H1 (cell line): Measurements from ENCODE around the gene NCAPG2. TPM values are rescaled to one million over a fixed set of nuclear protein-coding genes. Genes with fewer than 3 reads are reported as not detected.

Source experiments
- CTCF ChIA-PET: fragments of 300-600 bp; sonication (Branson Sonifier 250); formaldehyde crosslinking; loops from one replicate; lab custom pipeline; 2021; ENCODE audit not compliant: partially characterized antibody; lab: Charles Lee
- POLR2A ChIA-PET: fragments of 300-600 bp; sonication (Branson Sonifier 250); formaldehyde crosslinking; loops from one replicate; lab custom pipeline; 2021; ENCODE audit warnings: inconsistent platforms; ENCODE audit not compliant: partially characterized antibody; lab: Charles Lee
- DNase-seq, 2 experiments: peaks; one replicate each; pipeline versions ENCODE4 v3.0.0 to v3.0.0-alpha.2; 2010 to 2022; ENCODE audit warnings: low spot score in 2 of 2, low read depth in 1 of 2, mixed read lengths in 1 of 2
- FAIRE-seq: peaks from 2 replicates; lab custom pipeline; 2011; peaks lifted over from hg19 to GRCh38; lab: Jason Lieb, UNC
- H2AFZ ChIP-seq: 2 replicates; pipeline ENCODE4 v1.8.1; 2012; ENCODE audit warnings: low read length, inconsistent platforms
- H2AK5ac ChIP-seq: 2 replicates; pipeline ENCODE4 v1.6.1; 2013; ENCODE audit warnings: low read depth, low read length
- H2BK120ac ChIP-seq: replicated peaks from 2 replicates; pipeline ENCODE3; 2013; ENCODE audit warnings: low read depth, low read length, inconsistent platforms
- H2BK12ac ChIP-seq: 2 replicates; pipeline ENCODE4 v1.6.1; 2013; ENCODE audit warnings: low read depth, low read length
- H2BK15ac ChIP-seq: 2 replicates; pipeline ENCODE4 v1.6.1; 2013; ENCODE audit warnings: low read length
- H2BK20ac ChIP-seq: 2 replicates; pipeline ENCODE4 v1.6.1; 2013; ENCODE audit warnings: low read length
- H2BK5ac ChIP-seq: 2 replicates; pipeline ENCODE4 v1.6.1; 2013; ENCODE audit warnings: low read depth, low read length
- H3K14ac ChIP-seq: 2 replicates; pipeline ENCODE4 v1.6.1; 2013; ENCODE audit warnings: inconsistent platforms; ENCODE audit not compliant: insufficient read length
- H3K18ac ChIP-seq: 2 replicates; pipeline ENCODE4 v1.6.1; 2013; ENCODE audit warnings: low read length; ENCODE audit errors: extremely low read depth
- H3K23ac ChIP-seq: 2 replicates; pipeline ENCODE4 v1.6.1; 2013; ENCODE audit warnings: inconsistent platforms; ENCODE audit not compliant: insufficient read length
- H3K23me2 ChIP-seq: 2 replicates; pipeline ENCODE4 v1.6.1; 2013; ENCODE audit warnings: low read depth, low read length
- H3K27ac ChIP-seq: 2 replicates; pipeline ENCODE4 v1.6.1; 2011; ENCODE audit warnings: low read depth, low read length, inconsistent platforms
- H3K27me3 ChIP-seq, 4 experiments: replicated peaks in 1 of 4; 1 replicate in 1 of 4; 2 replicates in 3 of 4; pipeline versions ENCODE4 v1.6.1 to v1.8.1; 2011 to 2013; ENCODE audit warnings: low read length in 3 of 4, mild to moderate bottlenecking in 3 of 4, inconsistent platforms in 2 of 4, mixed read lengths in 2 of 4, moderate library complexity in 1 of 4; ENCODE audit not compliant: control insufficient read depth in 3 of 4, insufficient read depth in 3 of 4; ENCODE audit errors: extremely low read depth in 1 of 4
- H3K36me3 ChIP-seq, 4 experiments: 2 replicates each; pipeline versions ENCODE4 v1.6.1 to v1.8.1; 2011 to 2013; ENCODE audit warnings: mild to moderate bottlenecking in 4 of 4, low read length in 3 of 4, moderate library complexity in 2 of 4, control low read depth in 1 of 4, inconsistent platforms in 1 of 4; ENCODE audit not compliant: insufficient read depth in 4 of 4, control insufficient read depth in 2 of 4
- H3K4ac ChIP-seq: replicated peaks from 2 replicates; pipeline ENCODE3; 2013; ENCODE audit warnings: low read length, low read depth, mixed read lengths, inconsistent platforms; ENCODE audit not compliant: insufficient read length
- H3K4me1 ChIP-seq, 4 experiments: replicated peaks in 1 of 4; 1 replicate in 1 of 4; 2 replicates in 3 of 4; pipeline versions ENCODE4 v1.6.1 to v1.8.1; 2011 to 2013; ENCODE audit warnings: low read length in 3 of 4, inconsistent platforms in 2 of 4, mixed read lengths in 1 of 4; ENCODE audit not compliant: insufficient read depth in 4 of 4, control insufficient read depth in 3 of 4
- H3K4me2 ChIP-seq, 2 experiments: 2 replicates each; pipeline versions ENCODE4 v1.6.1 to v1.8.1; 2011 to 2013; ENCODE audit warnings: low read depth in 2 of 2, low read length in 2 of 2, control low read depth in 1 of 2, inconsistent platforms in 1 of 2, mild to moderate bottlenecking in 1 of 2; ENCODE audit not compliant: insufficient read depth in 1 of 2
- H3K4me3 ChIP-seq, 4 experiments: fragments of 200-600, 300-600 bp in 1 of 4; sonication (generic), shearing (Covaris generic), sonication (Bioruptor Twin) in 1 of 4; 2 replicates each; pipeline versions ENCODE4 v1.5.1 to v1.8.1; 2011 to 2016; ENCODE audit warnings: low read length in 4 of 4, low read depth in 3 of 4, control low read depth in 2 of 4, inconsistent platforms in 2 of 4, mild to moderate bottlenecking in 2 of 4, mixed read lengths in 1 of 4, moderate library complexity in 1 of 4; ENCODE audit not compliant: insufficient read depth in 2 of 4; ENCODE audit errors: extremely low read depth in 1 of 4
- H3K56ac ChIP-seq: replicated peaks from 2 replicates; pipeline ENCODE3; 2013; ENCODE audit warnings: low read depth, mild to moderate bottlenecking, mixed read lengths, low read length, inconsistent platforms; ENCODE audit not compliant: insufficient read length
- H3K79me1 ChIP-seq: 2 replicates; pipeline ENCODE4 v1.6.1; 2013; ENCODE audit warnings: low read depth, low read length, control low read depth
- H3K79me2 ChIP-seq, 2 experiments: 2 replicates each; pipeline versions ENCODE4 v1.6.1 to v1.8.1; 2012 to 2013; ENCODE audit warnings: low read length in 2 of 2, mild to moderate bottlenecking in 2 of 2, inconsistent platforms in 1 of 2; ENCODE audit not compliant: insufficient read depth in 2 of 2, control insufficient read depth in 1 of 2
- H3K9ac ChIP-seq, 4 experiments: replicated peaks in 1 of 4; 1 replicate in 1 of 4; 2 replicates in 3 of 4; pipeline versions ENCODE4 v1.6.1 to v1.8.1; 2011 to 2013; ENCODE audit warnings: low read depth in 3 of 4, low read length in 3 of 4, control low read depth in 2 of 4, mild to moderate bottlenecking in 2 of 4, moderate library complexity in 2 of 4, inconsistent platforms in 1 of 4; ENCODE audit errors: extremely low read depth in 1 of 4
- H3K9me3 ChIP-seq, 2 experiments: 2 replicates each; pipeline versions ENCODE4 v1.6.1 to v1.8.1; 2012 to 2013; ENCODE audit warnings: mild to moderate bottlenecking in 2 of 2, moderate library complexity in 2 of 2, control low read depth in 1 of 2, inconsistent platforms in 1 of 2, low read depth in 1 of 2, low read length in 1 of 2, mixed read lengths in 1 of 2; ENCODE audit not compliant: insufficient read depth in 2 of 2
- H4K20me1 ChIP-seq, 2 experiments: replicated peaks in 1 of 2; 2 replicates each; pipeline versions ENCODE3 to v1.8.1; 2011 to 2013; ENCODE audit warnings: inconsistent platforms in 2 of 2, low read length in 2 of 2, mild to moderate bottlenecking in 1 of 2; ENCODE audit not compliant: insufficient read depth in 2 of 2, control insufficient read depth in 1 of 2
- H4K5ac ChIP-seq: 2 replicates; pipeline ENCODE4 v1.6.1; 2013; ENCODE audit warnings: low read length, low read depth, mixed read lengths, inconsistent platforms; ENCODE audit not compliant: insufficient read length
- H4K8ac ChIP-seq: 2 replicates; pipeline ENCODE4 v1.8.0; 2013; ENCODE audit warnings: mild to moderate bottlenecking, moderate library complexity, low read length, inconsistent platforms; ENCODE audit not compliant: insufficient read depth; ENCODE audit errors: extremely low read depth
- H4K91ac ChIP-seq: replicated peaks from 2 replicates; pipeline ENCODE3; 2013; ENCODE audit warnings: low read length, mixed read lengths, inconsistent platforms; ENCODE audit not compliant: insufficient read length
- CEBPB ChIP-seq: IDR thresholded peaks from 2 replicates; pipeline ENCODE4 v1.6.1; 2012; ENCODE audit warnings: low read depth, low read length
- CTBP2 ChIP-seq: IDR thresholded peaks from 2 replicates; pipeline ENCODE4 v1.7.0; 2011; ENCODE audit warnings: borderline replicate concordance, mild to moderate bottlenecking, moderate library complexity, mixed read lengths, low read length; ENCODE audit not compliant: insufficient read depth, insufficient read length
- EZH2 ChIP-seq: fragments of 200-600 bp; sonication (generic); IDR thresholded peaks from 2 replicates; pipeline ENCODE4 v1.7.1; 2012; ENCODE audit warnings: low read depth, mild to moderate bottlenecking, moderate library complexity, low read length, inconsistent platforms; ENCODE audit not compliant: severe bottlenecking
- SIN3A ChIP-seq, 2 experiments: IDR thresholded peaks in 1 of 2; conservative IDR thresholded peaks in 1 of 2; 2 replicates each; pipeline ENCODE4 v1.6.1; 2011 to 2012; ENCODE audit warnings: low read length in 2 of 2, improper control_type of control experiment in 1 of 2, low read depth in 1 of 2, mild to moderate bottlenecking in 1 of 2
- WGBS, 2 experiments: shearing (Covaris generic) in 1 of 2; methylation state at CpG; one replicate each; pipeline versions ENCODE4 v1.1.6 to v1.1.7; 2013 to 2015; ENCODE audit warnings: low lambda C conversion rate in 2 of 2, mixed read lengths in 2 of 2, inconsistent platforms in 1 of 2, low coverage in 1 of 2, missing lambda C conversion rate in 1 of 2; ENCODE audit not compliant: insufficient replicate concordance in 2 of 2, insufficient coverage in 1 of 2, insufficient read length in 1 of 2; ENCODE audit errors: extremely low coverage in 1 of 2, missing lambda C conversion rate in 1 of 2; 5-methylcytosine and 5-hydroxymethylcytosine counted together
- polyA plus RNA-seq, 7 experiments: library from polyadenylated mRNA; depleted of rRNA in 3 of 7; stranded (reverse) in 5 of 7; unstranded in 2 of 7; fragments of >200 nt in 5 of 7; fragments of 200-250 nt in 2 of 7; gene quantifications; 1 replicate in 5 of 7; 2 replicates in 1 of 7; 4 replicates in 1 of 7; pipeline versions ENCODE4 v1.2.1 to v1.2.3, GENCODE V29; 2011 to 2013; ENCODE audit warnings: missing spikeins in 2 of 7, mixed read lengths in 2 of 7
- total RNA-seq: library from RNA; stranded (reverse); fragmentation: NEBNext Ultra II Directional; extraction: Animal tissue kit (Norgen Biotek cat#: 25700); gene quantifications from 2 replicates; pipeline ENCODE4 v1.2.1, GENCODE V29; 2021

Gene NCAPG2
- total and polyA plus RNA-seq, 2 of the 8 experiments (the other 6 are each of a cell fraction or from before 2014, with no cell fraction given), result 49.9 to 119 TPM

GRCh38 chr7:158751199-158751598, 46.6 kb upstream of the NCAPG2 start:
- CTCF ChIA-PET, result interaction anchor here (0.9 to 1.5 kb wide), 3 partner anchors 11 to 18 kb away, joined by 3 to 5 read pairs (median 3); no protein-coding TSS in a partner anchor

More at GRCh38 chr7:158751199-158751598, 46.6 kb upstream of the NCAPG2 start:
- TF ChIP-seq EZH2, result no peak
- peak; percentile 15; the same call in 1 of the 2 replicates for TF ChIP-seq CEBPB
- TF ChIP-seq CTBP2, result no peak
- no peak for TF ChIP-seq SIN3A (conservative IDR thresholded peaks at IDR 0.05 in 1 of 2, IDR thresholded peaks at IDR 0.05 in 1 of 2; ENCODE audit: low read depth in 1 of 2, low read length in 2 of 2)
- DNase-seq (no peak), FAIRE-seq (no peak)
- Histone ChIP-seq H3K27ac (no peak overlapping the region), H3K14ac (no peak overlapping the region), H3K23me2 (no peaks in the 10 kb centered on the region), H4K8ac (no peak overlapping the region), H2AFZ (no peak overlapping the region), H3K79me1 (no peaks in the 10 kb centered on the region), H3K4ac (no peak overlapping the region), H3K56ac (no peak overlapping the region), H3K4me3 (no peak overlapping the region), H3K27me3 (no peaks in the 10 kb centered on the region), H3K9ac (no peak overlapping the region), H2BK15ac (no peak overlapping the region), H3K23ac (no peak overlapping the region), H3K4me2 (no peak overlapping the region), H3K18ac (no peak overlapping the region), H3K9me3 (no peaks in the 10 kb centered on the region), H3K4me1 (no peaks in the 10 kb centered on the region), H2AK5ac (no peak overlapping the region), H2BK5ac (no peak overlapping the region), H2BK20ac (no peak overlapping the region), H3K79me2 (no peaks in the 10 kb centered on the region), H2BK120ac (no peak overlapping the region), H3K36me3 (peaks cover 0 to 13% (median 3%) of the 10 kb centered on the region in 4 experiments; a peak in 6 of 8 replicates), H2BK12ac (no peak overlapping the region), H4K91ac (no peak overlapping the region), H4K5ac (no peak overlapping the region), H4K20me1 (no peaks in the 10 kb centered on the region)
- 85% methylated on average over 2 of the region's 2 CpGs; no CpG with 5 or more reads in 1 of the 2 experiments for WGBS, 2 experiments
- POLR2A ChIA-PET, result no interaction called here
